ENCODE results near the gene CLASP2. TPM values are rescaled to one million over a fixed set of nuclear protein-coding genes. Genes with fewer than 3 reads are reported as not detected.

Gene CLASP2
- total and polyA plus RNA-seq, 7 donors: 4.8 to 122 (median 77.7) TPM

DNA sequence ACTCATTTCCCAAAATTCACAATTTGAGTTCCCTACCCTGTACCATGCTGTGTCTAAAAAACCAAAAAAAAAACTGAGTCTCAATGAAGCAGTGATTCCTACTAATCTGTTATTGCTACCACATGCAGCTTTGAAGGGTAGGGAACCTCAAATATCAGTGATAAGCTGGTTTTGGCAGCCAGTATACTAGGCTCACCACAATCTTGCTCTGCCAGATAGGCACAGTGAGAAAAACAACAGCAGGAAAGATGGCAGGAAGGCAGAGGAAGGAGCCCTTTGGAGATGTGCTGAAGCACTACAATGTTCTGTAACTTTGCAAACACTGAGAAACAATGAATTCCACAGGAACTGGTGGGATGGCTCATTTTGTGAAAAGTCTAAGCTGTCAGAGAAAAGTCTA, 180.9 kb downstream of the CLASP2 start:
- H3K4me1 ChIP-seq: no peaks in the 10 kb centered on the region
- intact Hi-C loops (cut with DNase I): no loop called here
- no peak overlapping the region for H3K27ac ChIP-seq
- no peaks in the 10 kb centered on the region for H3K9me3 ChIP-seq
- H3K36me3 ChIP-seq: peaks cover 0 to 91% (median 12%) of the 10 kb centered on the region in 4 donors
- no peak overlapping the region for H3K4me3 ChIP-seq
- no peak for DNase-seq
- TF ChIP-seq POLR2A (IDR thresholded peaks at IDR 0.05) (no peak), EP300 (IDR thresholded peaks at IDR 0.05) (no peak), CTCF (IDR thresholded peaks at IDR 0.05) (no peak), POLR2AphosphoS5 (IDR thresholded peaks at IDR 0.05) (no peak)
- no peaks in the 10 kb centered on the region for H3K27me3 ChIP-seq

GRCh38 chr3:33526787-33527186, 191.3 kb downstream of the CLASP2 start:
- no peaks in the 10 kb centered on the region for H3K4me1 ChIP-seq
- no peak for TF ChIP-seq EP300 (IDR thresholded peaks at IDR 0.05)
- no peak for TF ChIP-seq POLR2AphosphoS5 (IDR thresholded peaks at IDR 0.05)
- no peak for TF ChIP-seq CTCF (IDR thresholded peaks at IDR 0.05)
- no peak for TF ChIP-seq POLR2A (IDR thresholded peaks at IDR 0.05)
- 91 to 96% methylated on average over 1 of the region's 1 CpG for WGBS, 2 donors
- DNase-seq: no peak
- H3K4me3 ChIP-seq: no peak overlapping the region
- intact Hi-C loops (cut with DNase I): no loop called here
- H3K9me3 ChIP-seq: peaks cover 0 to 9% (median 2%) of the 10 kb centered on the region in 4 donors
- no peak overlapping the region for H3K27ac ChIP-seq
- peaks cover 4 to 67% (median 21%) of the 10 kb centered on the region in 4 donors for H3K36me3 ChIP-seq
- no peaks in the 10 kb centered on the region for H3K27me3 ChIP-seq

DNA sequence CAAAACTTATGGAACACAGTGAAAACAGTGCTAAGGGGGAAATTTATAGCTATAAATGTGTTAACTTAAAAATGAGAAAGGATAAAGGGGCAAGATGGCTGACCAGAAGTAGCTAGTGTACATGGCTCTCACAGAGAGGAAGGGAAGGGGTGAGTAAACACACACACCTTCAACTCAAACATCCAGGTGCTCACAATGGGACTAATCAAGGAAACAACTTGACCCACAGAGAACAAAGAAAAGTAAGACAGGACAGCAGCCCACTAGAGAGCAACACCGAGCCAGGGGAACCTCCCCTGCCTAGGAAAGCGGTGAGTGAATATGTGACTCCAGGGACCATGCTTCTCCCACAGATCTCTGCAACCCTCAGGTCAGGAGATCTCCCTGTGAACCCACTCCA, 192.8 kb downstream of the CLASP2 start:
- Histone ChIP-seq H3K27me3 (no peaks in the 10 kb centered on the region), H3K27ac (no peak overlapping the region), H3K36me3 (peaks cover 0 to 59% (median 13%) of the 10 kb centered on the region in 4 donors), H3K9me3 (peaks cover 0 to 9% (median 2%) of the 10 kb centered on the region in 4 donors), H3K4me3 (no peak overlapping the region), H3K4me1 (no peaks in the 10 kb centered on the region)
- DNase-seq: no peak
- WGBS, 2 donors: 67 to 87% methylated on average over 2 of the region's 2 CpGs
- intact Hi-C loops (cut with DNase I): no loop called here
- no peak for TF ChIP-seq POLR2AphosphoS5 (IDR thresholded peaks at IDR 0.05)
- TF ChIP-seq EP300 (IDR thresholded peaks at IDR 0.05): no peak
- TF ChIP-seq POLR2A (IDR thresholded peaks at IDR 0.05): no peak
- no peak for TF ChIP-seq CTCF (IDR thresholded peaks at IDR 0.05)

GRCh38 chr3:33523093-33523667, 194.9 kb downstream of the CLASP2 start:
- Histone ChIP-seq H3K27ac (no peak overlapping the region), H3K4me1 (no peaks in the 10 kb centered on the region), H3K9me3 (peaks cover 0 to 9% (median 2%) of the 10 kb centered on the region in 4 donors), H3K36me3 (peaks cover 0 to 64% (median 12%) of the 10 kb centered on the region in 4 donors), H3K27me3 (no peaks in the 10 kb centered on the region), H3K4me3 (no peak overlapping the region)
- no peak for TF ChIP-seq CTCF (IDR thresholded peaks at IDR 0.05)
- no peak for TF ChIP-seq POLR2A (IDR thresholded peaks at IDR 0.05)
- no peak for TF ChIP-seq EP300 (IDR thresholded peaks at IDR 0.05)
- no peak for TF ChIP-seq POLR2AphosphoS5 (IDR thresholded peaks at IDR 0.05)
- DNase-seq: no peak
- intact Hi-C loops (cut with DNase I): no loop called here
- 95% methylated on average over 3 of the region's 3 CpGs for WGBS, 2 donors

GRCh38 chr3:33521736-33522135, 196.3 kb downstream of the CLASP2 start:
- WGBS, 2 donors: 87 to 92% methylated on average over 1 of the region's 1 CpG
- Histone ChIP-seq H3K27me3 (no peaks in the 10 kb centered on the region), H3K4me1 (no peaks in the 10 kb centered on the region), H3K36me3 (peaks cover 0 to 52% (median 12%) of the 10 kb centered on the region in 4 donors), H3K9me3 (peaks cover 0 to 5% (median 2%) of the 10 kb centered on the region in 4 donors), H3K27ac (no peak overlapping the region), H3K4me3 (no peak overlapping the region)
- DNase-seq: no peak
- no peak for TF ChIP-seq POLR2A (IDR thresholded peaks at IDR 0.05)
- TF ChIP-seq POLR2AphosphoS5 (IDR thresholded peaks at IDR 0.05): no peak
- TF ChIP-seq EP300 (IDR thresholded peaks at IDR 0.05): no peak
- TF ChIP-seq CTCF (IDR thresholded peaks at IDR 0.05): no peak
- intact Hi-C loops (cut with DNase I): no loop called here
